ENCODE data around the gene SYT13.
"Not testable (repeated sequence)": the region's sequence is repeated elsewhere in the genome, so short reads cannot be mapped to it uniquely, and the experiment has no call there.

SYT13 gene

GRCh38 chr11:45270946-45271716 lies 15.0 kb downstream of the SYT13 start:
- no peak for DNase-seq

DNA sequence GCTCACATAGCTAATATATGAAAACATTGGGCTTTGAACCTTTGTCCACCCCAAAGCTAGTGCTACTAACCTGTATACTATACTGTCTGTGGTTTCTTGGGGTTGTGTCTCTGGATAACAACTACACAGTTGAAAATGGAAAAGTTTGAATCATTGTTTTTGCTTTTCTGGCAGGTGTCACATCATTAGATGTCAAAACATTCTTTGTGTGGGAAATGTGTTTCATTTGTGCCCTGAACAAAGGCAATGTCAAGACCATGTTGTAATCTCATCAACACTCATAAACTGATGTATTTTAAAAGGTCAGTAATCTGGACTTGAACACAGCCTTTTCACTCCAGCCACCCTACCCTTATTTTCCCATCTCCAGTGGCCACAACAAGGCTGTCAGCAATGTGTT lies 16.5 kb downstream of the SYT13 start:
- no peak for DNase-seq

- no peak for DNase-seq
Observed at GRCh38 chr11:45267652-45268299, 18.4 kb downstream of the SYT13 start.

GRCh38 chr11:45267052-45267451 lies 19.1 kb downstream of the SYT13 start:
- DNase-seq: no peak

DNA sequence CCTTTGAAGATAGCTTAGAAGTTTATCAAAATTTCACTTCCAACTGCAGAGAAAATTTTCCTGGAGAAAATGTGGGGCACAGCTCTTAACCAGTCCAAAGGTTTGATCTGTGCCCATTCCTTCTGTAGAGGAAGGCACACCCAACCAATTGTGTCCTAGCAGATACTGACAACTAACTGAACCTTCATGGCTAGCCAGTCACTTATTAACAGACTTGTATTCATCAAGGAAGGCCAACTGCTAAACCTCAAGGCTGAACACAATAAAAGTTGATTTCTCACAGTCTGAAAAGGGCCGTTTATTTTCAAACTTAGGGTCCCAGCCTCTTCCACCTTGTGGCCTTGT lies 19.5 kb downstream of the SYT13 start:
- no peak for DNase-seq

- no peak for DNase-seq
Observed at GRCh38 chr11:45265969-45266675, 20.0 kb downstream of the SYT13 start.

GRCh38 chr11:45264839-45265515 lies 21.2 kb downstream of the SYT13 start:
- no peak for DNase-seq

GRCh38 chr11:45263773-45264172 lies 22.4 kb downstream of the SYT13 start:
- DNase-seq: no peak

GRCh38 chr11:45262900-45263299 lies 23.2 kb downstream of the SYT13 start:
- peak; percentile 85 for DNase-seq

- no peak for DNase-seq
Observed at GRCh38 chr11:45260071-45260470, 26.1 kb downstream of the SYT13 start.

GRCh38 chr11:45259592-45259991 lies 26.5 kb downstream of the SYT13 start:
- no peak for DNase-seq

GRCh38 chr11:45258982-45259530 lies 27.1 kb downstream of the SYT13 start:
- DNase-seq: no peak

- no peak for DNase-seq
Observed at GRCh38 chr11:45254070-45254469, 32.1 kb downstream of the SYT13 start.

GRCh38 chr11:45253640-45254039 lies 32.5 kb downstream of the SYT13 start:
- DNase-seq: peak; percentile 75

DNA sequence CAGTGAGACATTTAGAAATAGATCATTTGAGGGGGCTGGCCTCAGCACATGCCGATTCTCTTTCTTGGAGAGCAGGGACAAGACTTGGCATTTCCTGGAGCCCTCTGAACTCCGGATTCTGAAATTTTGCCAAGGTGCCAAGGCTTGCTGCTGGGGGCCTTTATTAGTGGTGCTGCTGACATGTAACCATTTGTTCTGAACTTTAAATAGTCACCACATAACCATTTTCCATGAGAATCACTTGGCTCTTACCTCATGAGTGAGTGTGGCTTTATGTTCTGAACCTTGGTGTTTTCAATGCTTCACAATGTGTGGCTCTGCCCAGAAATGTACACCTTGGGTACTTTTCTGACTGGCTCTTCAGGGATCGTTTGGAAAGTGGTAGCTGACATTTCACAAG lies 33.3 kb downstream of the SYT13 start:
- no peak for DNase-seq

- DNase-seq: no peak
Observed at GRCh38 chr11:45252134-45252856, 33.8 kb downstream of the SYT13 start.

- DNase-seq: no peak
Observed at GRCh38 chr11:45250035-45250718, 36.0 kb downstream of the SYT13 start.

DNA sequence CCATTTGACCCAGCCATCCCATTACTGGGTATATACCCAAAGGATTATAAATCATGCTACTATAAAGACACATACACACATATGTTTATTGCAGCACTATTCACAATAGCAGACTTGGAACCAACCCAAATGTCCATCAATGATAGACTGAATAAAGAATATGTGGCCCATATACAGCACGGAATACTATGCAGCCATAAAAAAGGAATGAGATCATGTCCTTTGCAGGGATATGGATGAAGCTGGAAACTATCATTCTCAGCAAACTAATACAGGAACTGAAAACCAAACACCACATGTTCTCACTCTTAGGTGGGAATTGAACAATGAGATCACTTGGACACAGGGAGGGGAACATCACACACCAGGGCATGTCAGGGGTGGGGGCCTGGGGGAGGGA lies 36.8 kb downstream of the SYT13 start:
- not testable (repeated sequence) for DNase-seq

DNA sequence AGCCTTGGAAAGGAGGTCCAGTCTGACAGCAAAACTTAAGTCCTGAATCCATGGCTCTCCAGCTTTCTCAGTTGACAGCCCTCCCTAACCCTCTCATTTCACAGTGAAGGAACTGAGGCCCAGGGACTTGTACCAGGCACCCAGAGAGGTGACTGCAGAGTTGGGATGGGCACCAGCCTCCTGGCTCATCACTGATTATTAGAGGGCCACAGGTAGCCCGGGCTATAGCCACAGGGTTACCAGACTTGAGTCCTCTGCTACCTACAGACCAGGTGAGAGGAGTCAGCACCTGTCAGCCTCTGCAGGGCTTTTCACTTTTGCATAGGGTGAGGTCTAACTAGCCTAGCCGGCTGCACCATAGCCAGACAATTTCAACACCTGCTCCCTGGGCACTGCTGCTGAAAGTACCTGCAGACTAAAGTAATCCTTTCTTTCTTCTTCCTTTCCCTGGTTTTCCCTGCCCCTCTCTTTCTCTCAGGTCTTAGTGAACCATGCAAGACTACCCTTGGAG lies 37.6 kb downstream of the SYT13 start:
- DNase-seq: no peak

DNA sequence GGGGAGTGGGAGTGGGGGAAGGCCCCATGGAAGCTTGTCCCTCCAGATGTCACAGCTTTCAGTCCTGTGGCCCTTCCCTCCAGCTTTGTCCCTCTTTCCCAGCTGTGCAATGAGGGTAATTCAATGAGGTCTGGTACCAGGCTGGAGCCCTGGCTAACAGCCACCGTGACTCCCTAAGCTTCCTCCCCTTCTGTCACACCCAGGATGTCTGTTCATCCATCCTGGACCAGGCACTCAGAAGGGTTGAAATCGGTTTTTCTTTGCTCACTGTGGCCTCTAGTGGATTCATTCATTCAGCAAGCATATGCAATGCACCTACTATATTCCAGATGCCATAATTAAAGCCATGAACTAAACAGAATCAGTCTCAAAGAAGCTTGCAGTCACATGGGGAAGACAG lies 38.7 kb downstream of the SYT13 start:
- DNase-seq: peak; percentile 74

- DNase-seq: no peak
Observed at GRCh38 chr11:45246241-45246640, 39.9 kb downstream of the SYT13 start.

Measured in NCI-H524 treated with DMSO at 0.1 percent for 48 hours (cell line).